OCI-LY3 (cell line): ENCODE measurements around the gene SASH1.

Experiments
- H2AFZ ChIP-seq: fragments of 200-600, 300-600 bp; shearing (Covaris generic); 2 replicates; pipeline ENCODE4 v1.6.0; 2014; ENCODE audit warnings: antibody characterized with exemption, low read depth, low read length
- H3K27ac ChIP-seq: fragments of 200-600, 300-600 bp; sonication (generic); 2 replicates; pipeline ENCODE4 v1.5.1; 2014; ENCODE audit warnings: mild to moderate bottlenecking, low read length, moderate library complexity, mixed read lengths
- H3K27me3 ChIP-seq: fragments of 200-600, 300-600 bp; sonication (generic); 2 replicates; pipeline ENCODE4 v1.6.1; 2014; ENCODE audit warnings: low read depth, low read length, mixed read lengths
- H3K36me3 ChIP-seq: fragments of 200-600, 300-600 bp; sonication (generic); replicated peaks from 2 replicates; pipeline ENCODE3; 2014; ENCODE audit warnings: low read depth, low read length, mixed read lengths
- H3K4me1 ChIP-seq: fragments of 300-600, 200-600 bp; sonication (generic); 2 replicates; pipeline ENCODE4 v1.6.1; 2014; ENCODE audit warnings: low read length, mixed read lengths
- H3K4me2 ChIP-seq: fragments of 200-600, 300-600 bp; sonication (generic); 2 replicates; pipeline ENCODE4 v1.6.1; 2014; ENCODE audit warnings: low read length, mixed read lengths
- H3K4me3 ChIP-seq: fragments of 300-600, 200-600 bp; sonication (generic); 2 replicates; pipeline ENCODE4 v1.5.1; 2014; ENCODE audit warnings: antibody characterized with exemption, mild to moderate bottlenecking, low read length, moderate library complexity
- H3K79me2 ChIP-seq: fragments of 300-600, 200-600 bp; shearing (Covaris generic); 2 replicates; pipeline ENCODE4 v1.6.1; 2014; ENCODE audit warnings: mild to moderate bottlenecking, low read length, mixed read lengths
- H3K9ac ChIP-seq: fragments of 300-600, 200-600 bp; shearing (Covaris generic); 2 replicates; pipeline ENCODE4 v1.6.0; 2014; ENCODE audit warnings: mild to moderate bottlenecking, low read length, moderate library complexity
- H3K9me3 ChIP-seq: fragments of 200-600, 300-600 bp; shearing (Covaris generic); 2 replicates; pipeline ENCODE4 v1.6.1; 2014; ENCODE audit warnings: low read length, mixed read lengths; ENCODE audit not compliant: insufficient read depth
- H4K20me1 ChIP-seq: fragments of 200-600, 300-600 bp; sonication (generic); 2 replicates; pipeline ENCODE4 v1.6.1; 2016; ENCODE audit warnings: low read length, mixed read lengths; ENCODE audit not compliant: insufficient read depth
- CTCF ChIP-seq: fragments of 200-600, 300-600 bp; sonication (generic); IDR thresholded peaks from 2 replicates; pipeline ENCODE4 v1.5.1; 2014; ENCODE audit warnings: antibody characterized with exemption, low read length, low read depth
- EZH2phosphoT487 ChIP-seq: fragments of 200-600 bp; shearing (Covaris generic); IDR thresholded peaks from 2 replicates; pipeline ENCODE4 v1.6.1; 2018; ENCODE audit warnings: antibody characterized with exemption, mixed run types, low read depth

The SASH1 gene

GRCh38 chr6:148339766-148340165, 2.9 kb upstream of the SASH1 start:
- no peaks in the 10 kb centered on the region for H3K36me3 ChIP-seq
- TF ChIP-seq CTCF, result no peak
- TF ChIP-seq EZH2phosphoT487, result no peak
- H3K4me2 ChIP-seq, result no peak overlapping the region
- H3K4me1 ChIP-seq, result no peaks in the 10 kb centered on the region
- H3K9ac ChIP-seq, result no peak overlapping the region
- H3K4me3 ChIP-seq, result no peak overlapping the region
- no peaks in the 10 kb centered on the region for H3K27me3 ChIP-seq
- H4K20me1 ChIP-seq, result no peaks in the 10 kb centered on the region
- no peak overlapping the region for H3K27ac ChIP-seq
- no peaks in the 10 kb centered on the region for H3K79me2 ChIP-seq
- no peaks in the 10 kb centered on the region for H3K9me3 ChIP-seq
- H2AFZ ChIP-seq, result no peak overlapping the region

- no peaks in the 10 kb centered on the region for H3K79me2 ChIP-seq
Measured at GRCh38 chr6:148340586-148341297, 1.9 kb upstream of the SASH1 start.

DNA sequence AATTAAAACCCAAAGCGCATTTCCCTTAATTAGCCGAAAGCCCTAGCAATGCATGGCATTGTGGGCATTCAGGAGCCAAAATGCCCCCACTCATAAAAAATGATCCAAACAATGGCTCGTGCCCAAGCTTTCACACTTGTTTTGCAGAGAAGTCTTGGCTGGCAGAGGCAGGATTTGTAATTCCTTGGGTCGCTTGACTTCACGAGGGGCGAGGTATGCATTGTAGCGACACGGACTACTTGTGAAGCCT, 613 bp upstream of the SASH1 start:
- Histone ChIP-seq H3K27ac (no peak overlapping the region), H3K27me3 (0 out of 2 replicates have a peak, but pooled peaks cover 5% of the 10 kb centered on the region), H3K9me3 (no peaks in the 10 kb centered on the region), H3K4me2 (no peak overlapping the region), H4K20me1 (no peaks in the 10 kb centered on the region), H3K9ac (no peak overlapping the region), H3K79me2 (no peaks in the 10 kb centered on the region), H3K36me3 (no peaks in the 10 kb centered on the region), H3K4me3 (no peak overlapping the region), H3K4me1 (no peaks in the 10 kb centered on the region), H2AFZ (no peak overlapping the region)
- TF ChIP-seq CTCF (no peak), EZH2phosphoT487 (no peak)

More at GRCh38 chr6:148340586-148341297, 1.9 kb upstream of the SASH1 start:
- Histone ChIP-seq H3K4me1 (no peaks in the 10 kb centered on the region), H3K27ac (no peak overlapping the region), H3K36me3 (no peaks in the 10 kb centered on the region), H4K20me1 (no peaks in the 10 kb centered on the region), H3K4me2 (no peak overlapping the region), H3K9ac (no peak overlapping the region), H3K9me3 (no peaks in the 10 kb centered on the region), H2AFZ (no peak overlapping the region), H3K27me3 (no peaks in the 10 kb centered on the region), H3K4me3 (no peak overlapping the region)
- no peak for TF ChIP-seq CTCF
- no peak for TF ChIP-seq EZH2phosphoT487

- no peaks in the 10 kb centered on the region for H3K79me2 ChIP-seq
- H3K9ac ChIP-seq, result no peak overlapping the region
- no peaks in the 10 kb centered on the region for H4K20me1 ChIP-seq
- H3K27ac ChIP-seq, result no peak overlapping the region
- H3K9me3 ChIP-seq, result no peaks in the 10 kb centered on the region
- H3K36me3 ChIP-seq, result no peaks in the 10 kb centered on the region
- H3K27me3 ChIP-seq, result 0 out of 2 replicates have a peak, but pooled peaks cover 6% of the 10 kb centered on the region
- H3K4me2 ChIP-seq, result no peak overlapping the region
- no peak for TF ChIP-seq EZH2phosphoT487
- TF ChIP-seq CTCF, result no peak
- no peak overlapping the region for H2AFZ ChIP-seq
- H3K4me3 ChIP-seq, result no peak overlapping the region
- H3K4me1 ChIP-seq, result no peaks in the 10 kb centered on the region
Measured at GRCh38 chr6:148343047-148343782, 577 bp downstream of the SASH1 start.
